Liver (tissue), 9 donors: ENCODE data around the gene DHH. TPM values are rescaled to one million over a fixed set of nuclear protein-coding genes. Genes with fewer than 3 reads are reported as not detected.

Source experiments
- DNase-seq: peaks from one replicate; pipeline ENCODE4 v3.0.0-alpha.2; 2017; ENCODE audit warnings: low spot score
- H3K27ac ChIP-seq, 2 donors: one replicate each; pipeline ENCODE4 v1.7.0; 2013; ENCODE audit warnings: inconsistent platforms in 2 of 2, low read length in 2 of 2, control low read depth in 1 of 2, low read depth in 1 of 2, mild to moderate bottlenecking in 1 of 2
- H3K27me3 ChIP-seq, 4 donors: one replicate each; pipeline versions ENCODE4 v1.6.1 to v1.7.0; 2013; ENCODE audit warnings: low read length in 3 of 4, inconsistent platforms in 1 of 4, mild to moderate bottlenecking in 1 of 4, moderate library complexity in 1 of 4; ENCODE audit not compliant: control insufficient read depth in 4 of 4, insufficient read depth in 4 of 4
- H3K36me3 ChIP-seq, 4 donors: one replicate each; pipeline versions ENCODE4 v1.6.1 to v1.7.0; 2013; ENCODE audit warnings: low read length in 3 of 4, mild to moderate bottlenecking in 3 of 4, low read depth in 1 of 4, moderate library complexity in 1 of 4; ENCODE audit not compliant: control insufficient read depth in 4 of 4, insufficient read depth in 3 of 4
- H3K4me1 ChIP-seq, 4 donors: one replicate each; pipeline versions ENCODE4 v1.6.1 to v1.7.0; 2013; ENCODE audit warnings: low read length in 3 of 4, mild to moderate bottlenecking in 3 of 4, moderate library complexity in 1 of 4; ENCODE audit not compliant: control insufficient read depth in 4 of 4, insufficient read depth in 4 of 4
- H3K4me3 ChIP-seq, 3 donors: one replicate each; pipeline versions ENCODE4 v1.6.1 to v1.7.0; 2013; ENCODE audit warnings: low read length in 3 of 3, control low read depth in 1 of 3, low read depth in 1 of 3, mild to moderate bottlenecking in 1 of 3
- H3K9ac ChIP-seq, 2 donors: one replicate each; pipeline ENCODE4 v1.7.0; 2013; ENCODE audit warnings: low read length in 2 of 2, mild to moderate bottlenecking in 2 of 2, moderate library complexity in 2 of 2, control low read depth in 1 of 2, low read depth in 1 of 2
- H3K9me3 ChIP-seq, 4 donors: one replicate each; pipeline versions ENCODE4 v1.6.1 to v1.7.0; 2013; ENCODE audit warnings: low read length in 3 of 4; ENCODE audit not compliant: control insufficient read depth in 4 of 4
- EGR1 ChIP-seq, 2 donors: IDR thresholded peaks; 2 replicates each; pipeline ENCODE4 v1.6.1; 2016 to 2018; ENCODE audit warnings: antibody characterized with exemption in 2 of 2, low read depth in 2 of 2
- FOXA1 ChIP-seq: IDR thresholded peaks from 2 replicates; pipeline ENCODE4 v1.6.1; 2016; ENCODE audit warnings: antibody characterized with exemption
- FOXA2 ChIP-seq: IDR thresholded peaks from 2 replicates; pipeline ENCODE4 v1.6.1; 2016; ENCODE audit warnings: antibody characterized with exemption
- HNF4A ChIP-seq, 2 donors: conservative IDR thresholded peaks; 2 replicates each; pipeline ENCODE4 v1.6.1; 2016; ENCODE audit warnings: antibody characterized with exemption in 2 of 2, mild to moderate bottlenecking in 2 of 2
- HNF4G ChIP-seq: IDR thresholded peaks from 2 replicates; pipeline ENCODE4 v1.6.1; 2016; ENCODE audit warnings: antibody characterized with exemption
- RAD21 ChIP-seq, 2 donors: IDR thresholded peaks; 2 replicates each; pipeline ENCODE4 v1.6.1; 2016; ENCODE audit warnings: antibody characterized with exemption in 2 of 2, mild to moderate bottlenecking in 2 of 2
- RXRA ChIP-seq, 2 donors: IDR thresholded peaks; 2 replicates each; pipeline ENCODE4 v1.6.1; 2017 to 2018; ENCODE audit warnings: antibody characterized with exemption in 2 of 2, mild to moderate bottlenecking in 1 of 2
- SP1 ChIP-seq: IDR thresholded peaks from 2 replicates; pipeline ENCODE4 v1.6.1; 2018; ENCODE audit warnings: antibody characterized with exemption, mild to moderate bottlenecking
- YY1 ChIP-seq: IDR thresholded peaks from 2 replicates; pipeline ENCODE4 v1.6.1; 2016; ENCODE audit warnings: antibody characterized with exemption, mild to moderate bottlenecking
- WGBS: extraction: QIAGEN DNeasy Blood & Tissue Kit; methylation state at CpG from one replicate; pipeline ENCODE4 v1.1.7; 2013; 5-methylcytosine and 5-hydroxymethylcytosine counted together
- polyA plus RNA-seq, 2 donors: library from polyadenylated mRNA; stranded (reverse) in 1 of 2; unstranded in 1 of 2; fragments of 200-250 nt in 1 of 2; fragments of >200 nt in 1 of 2; fragmentation: Nextera tagmentation in 1 of 2; extraction: Ambion mirVana in 1 of 2; gene quantifications; one replicate each; pipeline versions ENCODE4 v1.2.1 to v1.2.3, GENCODE V29; 2013 to 2015
- total RNA-seq, 2 donors: library from RNA; depleted of rRNA; stranded (reverse); fragments of >200 nt; gene quantifications; one replicate each; pipeline ENCODE4 v1.2.3, GENCODE V29; 2014
- TF ChIP-seq, protein P1 (sequence below): IDR thresholded peaks from 2 replicates; pipeline ENCODE4 v1.6.1; 2016; ENCODE audit warnings: antibody characterized with exemption
- TF ChIP-seq, protein P2 (sequence below): IDR thresholded peaks from 2 replicates; pipeline ENCODE4 v1.6.1; 2016; ENCODE audit warnings: antibody characterized with exemption, mild to moderate bottlenecking
- TF ChIP-seq, protein P3 (sequence below): IDR thresholded peaks from 2 replicates; pipeline ENCODE4 v1.6.1; 2016; ENCODE audit warnings: antibody characterized with exemption
- TF ChIP-seq, protein P4 (sequence below): fragments of 150-350 bp; IDR thresholded peaks from 2 replicates; pipeline ENCODE4 v1.5.1; 2017; ENCODE audit warnings: improper control_type of control experiment, low read depth, low read length; ENCODE audit not compliant: missing input control
- donor health status: healthy.
- donor health status: healthy.
- donor health status: healthy.
- donor health status: healthy.
- donor health status: healthy.

Gene DHH
- total and polyA plus RNA-seq, 4 donors = 0.08 to 0.09 (median 0.09) TPM; not detected in 1

DNA sequence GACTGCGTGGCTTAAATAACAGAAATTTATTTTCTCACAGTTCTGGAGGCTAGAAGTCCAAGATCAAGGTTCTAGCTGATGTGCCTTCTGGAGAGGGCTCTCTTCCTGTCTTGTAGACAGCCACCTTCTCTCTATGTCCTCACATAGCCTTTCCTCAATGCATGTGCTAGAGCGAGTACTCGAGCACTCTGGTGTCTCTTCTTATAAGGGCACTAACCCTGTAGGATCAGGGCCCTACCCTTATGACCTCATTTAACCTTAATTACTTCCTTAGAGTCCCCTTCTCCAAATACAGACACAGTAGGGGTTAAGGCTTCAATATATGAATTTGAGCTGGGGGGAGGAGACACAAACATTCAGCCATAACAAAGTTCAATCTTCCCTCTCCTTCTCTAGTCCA lies 10.2 kb downstream of the DHH start:
- Histone ChIP-seq H3K36me3 (no peaks in the 10 kb centered on the region), H3K27ac (no peak overlapping the region), H3K9ac (no peak overlapping the region), H3K4me1 (peaks cover 0 to 7% (median 2%) of the 10 kb centered on the region in 4 donors), H3K4me3 (no peak overlapping the region), H3K9me3 (peaks cover 0 to 2% (median 0%) of the 10 kb centered on the region in 4 donors), H3K27me3 (peaks cover 0 to 3% (median 2%) of the 10 kb centered on the region in 4 donors)
- TF ChIP-seq, protein P1, sequence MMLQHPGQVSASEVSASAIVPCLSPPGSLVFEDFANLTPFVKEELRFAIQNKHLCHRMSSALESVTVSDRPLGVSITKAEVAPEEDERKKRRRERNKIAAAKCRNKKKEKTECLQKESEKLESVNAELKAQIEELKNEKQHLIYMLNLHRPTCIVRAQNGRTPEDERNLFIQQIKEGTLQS = no peak
- TF ChIP-seq, protein P2, sequence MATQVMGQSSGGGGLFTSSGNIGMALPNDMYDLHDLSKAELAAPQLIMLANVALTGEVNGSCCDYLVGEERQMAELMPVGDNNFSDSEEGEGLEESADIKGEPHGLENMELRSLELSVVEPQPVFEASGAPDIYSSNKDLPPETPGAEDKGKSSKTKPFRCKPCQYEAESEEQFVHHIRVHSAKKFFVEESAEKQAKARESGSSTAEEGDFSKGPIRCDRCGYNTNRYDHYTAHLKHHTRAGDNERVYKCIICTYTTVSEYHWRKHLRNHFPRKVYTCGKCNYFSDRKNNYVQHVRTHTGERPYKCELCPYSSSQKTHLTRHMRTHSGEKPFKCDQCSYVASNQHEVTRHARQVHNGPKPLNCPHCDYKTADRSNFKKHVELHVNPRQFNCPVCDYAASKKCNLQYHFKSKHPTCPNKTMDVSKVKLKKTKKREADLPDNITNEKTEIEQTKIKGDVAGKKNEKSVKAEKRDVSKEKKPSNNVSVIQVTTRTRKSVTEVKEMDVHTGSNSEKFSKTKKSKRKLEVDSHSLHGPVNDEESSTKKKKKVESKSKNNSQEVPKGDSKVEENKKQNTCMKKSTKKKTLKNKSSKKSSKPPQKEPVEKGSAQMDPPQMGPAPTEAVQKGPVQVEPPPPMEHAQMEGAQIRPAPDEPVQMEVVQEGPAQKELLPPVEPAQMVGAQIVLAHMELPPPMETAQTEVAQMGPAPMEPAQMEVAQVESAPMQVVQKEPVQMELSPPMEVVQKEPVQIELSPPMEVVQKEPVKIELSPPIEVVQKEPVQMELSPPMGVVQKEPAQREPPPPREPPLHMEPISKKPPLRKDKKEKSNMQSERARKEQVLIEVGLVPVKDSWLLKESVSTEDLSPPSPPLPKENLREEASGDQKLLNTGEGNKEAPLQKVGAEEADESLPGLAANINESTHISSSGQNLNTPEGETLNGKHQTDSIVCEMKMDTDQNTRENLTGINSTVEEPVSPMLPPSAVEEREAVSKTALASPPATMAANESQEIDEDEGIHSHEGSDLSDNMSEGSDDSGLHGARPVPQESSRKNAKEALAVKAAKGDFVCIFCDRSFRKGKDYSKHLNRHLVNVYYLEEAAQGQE = no peak
- TF ChIP-seq YY1 = no peak
- 99% methylated on average over 3 of the region's 3 CpGs for WGBS
- DNase-seq = no peak

DNA sequence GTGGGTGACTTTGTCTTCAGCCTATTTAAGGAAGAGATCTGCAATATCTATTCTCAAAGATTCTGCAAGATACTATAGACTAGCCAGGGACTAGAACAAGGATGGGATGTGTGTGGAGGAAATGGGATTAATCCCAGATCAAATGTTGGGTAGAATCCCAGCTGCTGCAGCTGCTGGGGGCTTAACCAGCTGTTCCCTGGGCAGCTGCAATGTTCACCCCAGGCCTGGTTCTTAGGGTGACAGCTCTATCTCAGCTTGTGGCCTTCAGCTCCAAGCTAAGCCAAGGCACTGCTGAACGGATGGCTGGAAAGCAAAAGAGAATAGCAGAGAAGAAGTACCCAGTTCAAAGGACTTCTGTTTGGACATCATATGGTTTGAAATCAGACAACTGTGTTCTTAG lies 14.8 kb downstream of the DHH start:
- Histone ChIP-seq H3K9me3 (peaks cover 0 to 2% (median 0%) of the 10 kb centered on the region in 4 donors), H3K27ac (no peak overlapping the region), H3K36me3 (no peaks in the 10 kb centered on the region), H3K4me1 (no peaks in the 10 kb centered on the region), H3K4me3 (no peak overlapping the region), H3K27me3 (no peaks in the 10 kb centered on the region), H3K9ac (no peak overlapping the region)
- no peak for TF ChIP-seq HNF4A (conservative IDR thresholded peaks at IDR 0.05)
- no peak for TF ChIP-seq RXRA (IDR thresholded peaks at IDR 0.05)
- TF ChIP-seq, protein P3, sequence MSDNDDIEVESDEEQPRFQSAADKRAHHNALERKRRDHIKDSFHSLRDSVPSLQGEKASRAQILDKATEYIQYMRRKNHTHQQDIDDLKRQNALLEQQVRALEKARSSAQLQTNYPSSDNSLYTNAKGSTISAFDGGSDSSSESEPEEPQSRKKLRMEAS = no peak
- no peak for TF ChIP-seq YY1
- TF ChIP-seq RAD21 (IDR thresholded peaks at IDR 0.05) = no peak
- TF ChIP-seq, protein P1 = no peak
- TF ChIP-seq SP1 = no peak
- TF ChIP-seq EGR1 (IDR thresholded peaks at IDR 0.05; ENCODE audit: low read depth in 2 of 2) = no peak
- TF ChIP-seq, protein P4, sequence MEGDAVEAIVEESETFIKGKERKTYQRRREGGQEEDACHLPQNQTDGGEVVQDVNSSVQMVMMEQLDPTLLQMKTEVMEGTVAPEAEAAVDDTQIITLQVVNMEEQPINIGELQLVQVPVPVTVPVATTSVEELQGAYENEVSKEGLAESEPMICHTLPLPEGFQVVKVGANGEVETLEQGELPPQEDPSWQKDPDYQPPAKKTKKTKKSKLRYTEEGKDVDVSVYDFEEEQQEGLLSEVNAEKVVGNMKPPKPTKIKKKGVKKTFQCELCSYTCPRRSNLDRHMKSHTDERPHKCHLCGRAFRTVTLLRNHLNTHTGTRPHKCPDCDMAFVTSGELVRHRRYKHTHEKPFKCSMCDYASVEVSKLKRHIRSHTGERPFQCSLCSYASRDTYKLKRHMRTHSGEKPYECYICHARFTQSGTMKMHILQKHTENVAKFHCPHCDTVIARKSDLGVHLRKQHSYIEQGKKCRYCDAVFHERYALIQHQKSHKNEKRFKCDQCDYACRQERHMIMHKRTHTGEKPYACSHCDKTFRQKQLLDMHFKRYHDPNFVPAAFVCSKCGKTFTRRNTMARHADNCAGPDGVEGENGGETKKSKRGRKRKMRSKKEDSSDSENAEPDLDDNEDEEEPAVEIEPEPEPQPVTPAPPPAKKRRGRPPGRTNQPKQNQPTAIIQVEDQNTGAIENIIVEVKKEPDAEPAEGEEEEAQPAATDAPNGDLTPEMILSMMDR = no peak
- no peak for TF ChIP-seq HNF4G
- no peak for TF ChIP-seq FOXA2
- TF ChIP-seq, protein P2 = no peak
- no peak for TF ChIP-seq FOXA1
- WGBS = 82% methylated on average over 1 of the region's 1 CpG
- no peak for DNase-seq
